Stimulated activated CD4-positive, alpha-beta T cell treated with anti-CD3 and anti-CD28 coated beads, Interleukin-12 subunit alpha, Interleukin-12 subunit beta, amount 100 ng/mL, for 48 hours (primary cell): ENCODE measurements around the gene POU2F1.
"Not testable (repeated sequence)": the region's sequence is repeated elsewhere in the genome, so short reads cannot be mapped to it uniquely, and the experiment has no call there.

ENCODE experiments used
- DNase-seq, 3 donors: peaks; one replicate each; pipeline ENCODE4 v3.0.0-alpha.2; 2020; ENCODE audit warnings: low read depth in 2 of 3, low spot score in 1 of 3

The POU2F1 gene

GRCh38 chr1:167230437-167230836, 9.8 kb downstream of the POU2F1 start:
- DNase-seq, result no peak

- no peak for DNase-seq
Measured at GRCh38 chr1:167231873-167232450, 11.3 kb downstream of the POU2F1 start.

GRCh38 chr1:167232801-167233200, 12.1 kb downstream of the POU2F1 start:
- DNase-seq, result no peak

GRCh38 chr1:167233373-167233772, 12.7 kb downstream of the POU2F1 start:
- DNase-seq, result no peak

GRCh38 chr1:167237000-167237399, 16.3 kb downstream of the POU2F1 start:
- DNase-seq, result no peak

GRCh38 chr1:167238713-167239112, 18.0 kb downstream of the POU2F1 start:
- no peak for DNase-seq

GRCh38 chr1:167239257-167239656, 18.6 kb downstream of the POU2F1 start:
- no peak for DNase-seq

- no peak for DNase-seq
Measured at GRCh38 chr1:167244244-167244643, 23.6 kb downstream of the POU2F1 start.

- not testable (repeated sequence) for DNase-seq
Measured at GRCh38 chr1:167245168-167245567, 24.5 kb downstream of the POU2F1 start.

- no peak for DNase-seq
Measured at GRCh38 chr1:167246971-167247370, 26.3 kb downstream of the POU2F1 start.

GRCh38 chr1:167247754-167248153, 27.1 kb downstream of the POU2F1 start:
- DNase-seq, result no peak

GRCh38 chr1:167248707-167249642, 28.3 kb downstream of the POU2F1 start:
- no peak for DNase-seq

GRCh38 chr1:167249702-167250101, 29.0 kb downstream of the POU2F1 start:
- no peak for DNase-seq

- DNase-seq, result no peak
Measured at GRCh38 chr1:167250482-167250881, 29.8 kb downstream of the POU2F1 start.

GRCh38 chr1:167251472-167251871, 30.8 kb downstream of the POU2F1 start:
- DNase-seq, result no peak

- DNase-seq, result no peak
Measured at GRCh38 chr1:167252986-167253385, 32.3 kb downstream of the POU2F1 start.

- DNase-seq, result no peak
Measured at GRCh38 chr1:167258858-167259257, 38.2 kb downstream of the POU2F1 start.

- no peak for DNase-seq
Measured at GRCh38 chr1:167262836-167263235, 42.1 kb downstream of the POU2F1 start.

GRCh38 chr1:167263344-167263743, 42.7 kb downstream of the POU2F1 start:
- DNase-seq, result no peak

GRCh38 chr1:167263819-167264464, 43.3 kb downstream of the POU2F1 start:
- DNase-seq, result no peak

- no peak for DNase-seq
Measured at GRCh38 chr1:167266965-167267364, 46.3 kb downstream of the POU2F1 start.

- no peak for DNase-seq
Measured at GRCh38 chr1:167268347-167268787, 47.7 kb downstream of the POU2F1 start.
